Measurements from ENCODE around the gene MACROH2A1. TPM values are rescaled to one million over a fixed set of nuclear protein-coding genes. Genes with fewer than 3 reads are reported as not detected.

The MACROH2A1 gene
- total and polyA plus RNA-seq, 5 donors from 2014 or later, result 126 to 161 (median 140) TPM

DNA sequence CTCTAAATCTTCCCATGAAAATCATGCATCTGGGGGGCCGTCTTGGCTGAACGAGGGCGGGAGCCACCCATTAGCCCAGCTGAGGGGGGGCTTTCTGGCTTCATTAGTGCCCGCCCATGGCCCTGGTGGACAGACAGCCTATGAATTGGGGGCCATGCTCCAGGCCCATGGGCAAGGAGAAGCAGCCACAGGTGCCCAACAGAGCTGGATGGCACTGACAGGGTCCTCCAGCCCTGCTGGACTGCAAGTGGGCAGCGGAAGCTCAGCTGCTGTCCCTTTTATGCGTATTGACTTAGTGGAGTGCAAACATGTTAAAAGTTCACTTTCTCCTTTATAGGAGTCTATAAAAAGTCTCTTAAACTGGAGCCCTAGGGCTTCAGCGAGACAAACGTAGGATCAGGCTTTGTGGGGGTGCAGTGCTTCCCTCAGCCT is 75.3 kb downstream of the MACROH2A1 start:
- Histone ChIP-seq H3K27ac (ENCODE audit: insufficient read depth, low read length, poor library complexity, severe bottlenecking) (no peak overlapping the region), H3K4me3 (ENCODE audit: low read depth, low read length) (no peak overlapping the region), H3K36me3 (ENCODE audit: control insufficient read depth, insufficient read depth, low read length) (no peaks in the 10 kb centered on the region), H3K27me3 (ENCODE audit: control insufficient read depth, insufficient read depth, low read length) (no peaks in the 10 kb centered on the region), H3K9me3 (ENCODE audit: control insufficient read depth in 2 of 2, low read length in 2 of 2) (no peaks in the 10 kb centered on the region), H3K4me1 (ENCODE audit: control insufficient read depth, insufficient read depth, low read length, poor library complexity, severe bottlenecking) (peaks cover 15% of the 10 kb centered on the region)
- Mint-ChIP-seq H3K4me1 (peaks cover 6 to 21% (median 8%) of the 10 kb centered on the region in 4 donors), H3K36me3 (no peaks in the 10 kb centered on the region), H3K27me3 (no peaks in the 10 kb centered on the region), H3K27ac (peak overlapping the region in 1 of 3 donors; percentile 49), H3K9me3 (no peaks in the 10 kb centered on the region), H3K4me3 (peak overlapping the region in 1 of 4 donors; percentile 23)
- DNase-seq (no peak), ATAC-seq (ENCODE audit: low read depth in 2 of 2) (no peak)

DNA sequence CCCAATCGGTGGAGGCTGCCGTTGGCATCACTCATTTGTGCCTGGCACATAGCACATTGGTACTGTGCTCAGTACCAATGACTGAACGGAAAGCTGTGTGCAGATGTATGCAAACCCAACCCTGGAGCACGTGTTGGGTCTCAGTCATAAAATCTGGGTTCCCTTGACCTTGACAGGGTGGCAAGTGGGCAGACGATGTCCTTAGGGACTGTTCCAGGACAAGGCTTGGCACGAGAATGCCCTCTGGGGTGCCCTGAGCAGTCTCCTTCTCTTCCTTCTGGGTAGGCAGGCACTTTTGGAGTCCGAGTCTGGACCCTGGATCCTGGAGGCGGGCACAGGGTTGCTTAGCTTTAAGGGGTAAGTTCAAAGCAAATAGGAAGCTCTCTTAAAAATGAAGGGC is 75.8 kb downstream of the MACROH2A1 start:
- no peak overlapping the region for H3K27ac ChIP-seq (ENCODE audit: insufficient read depth, low read length, poor library complexity, severe bottlenecking)
- ATAC-seq (ENCODE audit: low read depth in 2 of 2), result no peak
- H3K27me3 ChIP-seq (ENCODE audit: control insufficient read depth, insufficient read depth, low read length), result no peaks in the 10 kb centered on the region
- no peaks in the 10 kb centered on the region for H3K36me3 ChIP-seq (ENCODE audit: control insufficient read depth, insufficient read depth, low read length)
- no peaks in the 10 kb centered on the region for H3K9me3 Mint-ChIP-seq
- no peak overlapping the region for H3K4me3 Mint-ChIP-seq
- no peaks in the 10 kb centered on the region for H3K9me3 ChIP-seq (ENCODE audit: control insufficient read depth in 2 of 2, low read length in 2 of 2)
- DNase-seq, result no peak
- H3K27me3 Mint-ChIP-seq, result no peaks in the 10 kb centered on the region
- peaks cover 15% of the 10 kb centered on the region for H3K4me1 ChIP-seq (ENCODE audit: control insufficient read depth, insufficient read depth, low read length, poor library complexity, severe bottlenecking)
- no peak overlapping the region for H3K4me3 ChIP-seq (ENCODE audit: low read depth, low read length)
- H3K4me1 Mint-ChIP-seq, result peaks cover 6 to 19% (median 8%) of the 10 kb centered on the region in 4 donors
- H3K27ac Mint-ChIP-seq, result peak overlapping the region in 1 of 3 donors; percentile 49
- H3K36me3 Mint-ChIP-seq, result no peaks in the 10 kb centered on the region

DNA sequence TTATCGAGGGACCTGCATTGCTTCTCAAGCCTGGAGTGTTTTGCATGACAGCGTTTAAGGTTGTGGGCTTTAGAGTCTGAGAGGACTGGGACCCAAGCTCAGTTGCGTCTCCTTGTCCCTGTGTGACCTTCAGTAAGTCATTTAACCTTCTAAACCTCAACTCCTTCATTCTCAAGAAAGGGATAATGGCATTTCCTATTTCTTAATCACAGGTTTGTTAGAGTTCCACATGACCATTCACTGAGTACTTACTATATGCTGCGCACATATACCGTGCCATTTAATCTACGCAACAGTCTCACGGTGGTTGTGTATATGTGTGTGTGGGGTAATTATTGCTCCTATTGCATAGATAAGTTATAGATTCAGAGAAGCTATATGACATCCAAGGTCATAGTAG is 76.3 kb downstream of the MACROH2A1 start:
- ATAC-seq (ENCODE audit: low read depth in 2 of 2), result no peak
- peaks cover 15% of the 10 kb centered on the region for H3K4me1 ChIP-seq (ENCODE audit: control insufficient read depth, insufficient read depth, low read length, poor library complexity, severe bottlenecking)
- H3K27ac Mint-ChIP-seq, result peak overlapping the region in 2 of 3 donors; percentile 49 to 72

DNA sequence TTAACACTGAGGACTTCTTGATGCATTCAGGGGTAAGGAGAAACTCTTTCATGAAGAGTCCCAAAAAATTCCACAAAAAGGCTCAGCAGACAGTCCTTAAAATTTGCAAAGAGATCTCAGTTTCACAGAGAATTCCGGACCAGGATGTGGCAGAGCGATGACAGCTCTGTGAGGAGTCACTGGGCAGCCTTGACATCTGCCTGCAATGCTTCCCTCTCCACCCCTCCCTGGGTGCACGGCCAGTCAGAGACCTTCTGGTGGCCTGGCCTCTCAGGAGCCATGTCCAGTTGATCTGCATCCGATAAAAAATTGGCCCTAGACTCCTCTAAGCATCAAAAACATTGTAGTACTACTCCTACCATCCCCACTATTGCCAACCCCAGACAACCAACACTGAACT is 76.8 kb downstream of the MACROH2A1 start:
- Histone ChIP-seq H3K4me1 (ENCODE audit: control insufficient read depth, insufficient read depth, low read length, poor library complexity, severe bottlenecking) (peaks cover 15% of the 10 kb centered on the region), H3K27ac (ENCODE audit: insufficient read depth, low read length, poor library complexity, severe bottlenecking) (no peak overlapping the region), H3K36me3 (ENCODE audit: control insufficient read depth, insufficient read depth, low read length) (no peaks in the 10 kb centered on the region), H3K27me3 (ENCODE audit: control insufficient read depth, insufficient read depth, low read length) (no peaks in the 10 kb centered on the region), H3K4me3 (ENCODE audit: low read depth, low read length) (no peak overlapping the region), H3K9me3 (ENCODE audit: control insufficient read depth in 2 of 2, low read length in 2 of 2) (no peaks in the 10 kb centered on the region)
- DNase-seq (no peak), ATAC-seq (ENCODE audit: low read depth in 2 of 2) (no peak)
- H3K9me3 Mint-ChIP-seq, result no peaks in the 10 kb centered on the region
- peaks cover 6 to 17% (median 7%) of the 10 kb centered on the region in 4 donors for H3K4me1 Mint-ChIP-seq
- H3K4me3 Mint-ChIP-seq, result no peak overlapping the region
- peak overlapping the region in 1 of 3 donors; percentile 72 for H3K27ac Mint-ChIP-seq
- no peaks in the 10 kb centered on the region for H3K27me3 Mint-ChIP-seq
- no peaks in the 10 kb centered on the region for H3K36me3 Mint-ChIP-seq

More for the DNA sequence above, 76.3 kb downstream of the MACROH2A1 start:
- Mint-ChIP-seq H3K4me1 (peaks cover 6 to 17% (median 7%) of the 10 kb centered on the region in 4 donors), H3K9me3 (no peaks in the 10 kb centered on the region), H3K4me3 (no peak overlapping the region), H3K36me3 (no peaks in the 10 kb centered on the region), H3K27me3 (no peaks in the 10 kb centered on the region)
- no peak for DNase-seq
- Histone ChIP-seq H3K27ac (ENCODE audit: insufficient read depth, low read length, poor library complexity, severe bottlenecking) (no peak overlapping the region), H3K9me3 (ENCODE audit: control insufficient read depth in 2 of 2, low read length in 2 of 2) (no peaks in the 10 kb centered on the region), H3K27me3 (ENCODE audit: control insufficient read depth, insufficient read depth, low read length) (no peaks in the 10 kb centered on the region), H3K4me3 (ENCODE audit: low read depth, low read length) (no peak overlapping the region), H3K36me3 (ENCODE audit: control insufficient read depth, insufficient read depth, low read length) (no peaks in the 10 kb centered on the region)

DNA sequence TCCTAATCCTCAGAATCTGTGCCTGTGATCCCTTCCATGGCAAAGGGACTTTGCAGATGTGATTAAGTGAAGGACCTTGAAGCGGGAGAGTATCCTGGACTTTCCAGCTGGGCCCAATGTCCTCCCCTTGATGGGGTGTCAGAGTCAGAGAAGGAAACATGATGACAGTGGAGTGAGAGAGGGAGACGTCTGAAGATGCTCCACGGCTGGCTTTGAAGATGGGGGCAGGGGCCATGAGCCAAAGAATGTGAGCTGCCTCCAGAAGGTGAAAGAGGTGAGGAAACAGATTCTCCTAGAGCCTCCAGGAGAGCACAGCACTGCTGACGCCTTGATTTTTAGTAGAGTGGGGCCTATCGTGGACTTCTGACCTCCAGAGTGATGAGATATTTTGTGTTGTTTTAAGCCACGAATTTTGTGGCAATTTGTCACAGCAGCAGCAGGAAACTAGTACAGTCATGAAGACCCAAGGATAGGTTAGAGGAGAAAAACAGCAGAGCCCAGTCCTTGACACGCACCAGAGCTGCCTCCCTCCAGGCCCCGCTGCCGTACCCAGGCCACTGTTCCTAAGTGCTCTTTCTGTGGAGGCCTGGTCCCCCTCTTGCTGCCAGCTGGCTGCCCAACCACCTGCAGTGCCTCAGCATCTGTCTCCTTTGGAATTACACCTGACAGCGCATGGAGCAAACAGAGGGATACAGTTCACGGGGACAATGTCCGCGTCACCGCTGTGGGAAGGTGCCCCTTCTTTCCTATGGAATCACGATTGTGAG is 78.1 kb downstream of the MACROH2A1 start:
- no peak for DNase-seq
- no peaks in the 10 kb centered on the region for H3K36me3 Mint-ChIP-seq
- Histone ChIP-seq H3K4me1 (ENCODE audit: control insufficient read depth, insufficient read depth, low read length, poor library complexity, severe bottlenecking) (peaks cover 11% of the 10 kb centered on the region), H3K36me3 (ENCODE audit: control insufficient read depth, insufficient read depth, low read length) (no peaks in the 10 kb centered on the region), H3K4me3 (ENCODE audit: low read depth, low read length) (no peak overlapping the region), H3K27ac (ENCODE audit: insufficient read depth, low read length, poor library complexity, severe bottlenecking) (no peak overlapping the region), H3K9me3 (ENCODE audit: control insufficient read depth in 2 of 2, low read length in 2 of 2) (no peaks in the 10 kb centered on the region), H3K27me3 (ENCODE audit: control insufficient read depth, insufficient read depth, low read length) (no peaks in the 10 kb centered on the region)
- peaks cover 6 to 13% (median 7%) of the 10 kb centered on the region in 4 donors for H3K4me1 Mint-ChIP-seq
- ATAC-seq (ENCODE audit: low read depth in 2 of 2), result no peak
- H3K27ac Mint-ChIP-seq, result peak overlapping the region in 1 of 3 donors; percentile 76
- no peak overlapping the region for H3K4me3 Mint-ChIP-seq
- H3K27me3 Mint-ChIP-seq, result no peaks in the 10 kb centered on the region
- H3K9me3 Mint-ChIP-seq, result no peaks in the 10 kb centered on the region

DNA sequence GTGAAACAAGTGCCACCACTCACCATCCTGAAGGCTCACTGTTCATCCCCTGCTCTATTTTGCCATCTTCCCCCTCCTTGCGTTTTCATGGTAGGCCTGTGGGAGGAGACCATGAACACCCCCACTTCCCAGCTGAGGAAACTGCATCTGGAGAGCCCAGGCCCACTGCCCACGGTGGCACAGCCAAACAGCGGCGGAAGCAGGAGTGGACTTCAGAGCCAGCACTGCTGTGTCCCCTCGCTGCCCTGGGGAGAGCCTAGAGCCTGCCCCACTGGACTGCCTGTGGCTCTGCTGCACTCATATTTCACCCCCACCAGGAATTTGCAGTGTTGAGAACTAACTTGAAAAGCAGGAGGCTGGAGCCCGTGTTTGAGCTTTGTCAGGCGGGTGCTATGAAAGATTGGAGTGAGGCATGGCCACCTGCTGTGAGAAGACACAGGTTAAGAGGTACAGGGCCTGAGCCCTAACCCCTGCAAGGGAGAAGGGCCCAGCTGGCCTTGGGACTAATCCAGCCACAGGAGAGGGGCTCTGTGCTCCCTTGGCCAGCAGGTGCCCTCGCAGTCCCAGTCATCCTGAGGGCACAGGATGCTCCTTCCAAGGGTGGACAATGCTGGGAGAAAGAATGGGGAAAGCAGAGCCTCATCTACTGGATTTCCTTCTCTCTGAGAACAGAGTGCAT is 79.0 kb downstream of the MACROH2A1 start:
- Mint-ChIP-seq H3K4me3 (no peak overlapping the region), H3K36me3 (no peaks in the 10 kb centered on the region), H3K27me3 (no peaks in the 10 kb centered on the region), H3K4me1 (peaks cover 0 to 5% (median 0%) of the 10 kb centered on the region in 4 donors), H3K9me3 (no peaks in the 10 kb centered on the region), H3K27ac (peak overlapping the region in 1 of 3 donors; percentile 76)
- ATAC-seq (ENCODE audit: low read depth in 2 of 2), result no peak
- no peaks in the 10 kb centered on the region for H3K36me3 ChIP-seq (ENCODE audit: control insufficient read depth, insufficient read depth, low read length)
- H3K4me1 ChIP-seq (ENCODE audit: control insufficient read depth, insufficient read depth, low read length, poor library complexity, severe bottlenecking), result peaks cover 3% of the 10 kb centered on the region
- no peak for DNase-seq
- H3K9me3 ChIP-seq (ENCODE audit: control insufficient read depth in 2 of 2, low read length in 2 of 2), result no peaks in the 10 kb centered on the region
- no peak overlapping the region for H3K4me3 ChIP-seq (ENCODE audit: low read depth, low read length)
- H3K27me3 ChIP-seq (ENCODE audit: control insufficient read depth, insufficient read depth, low read length), result no peaks in the 10 kb centered on the region
- H3K27ac ChIP-seq (ENCODE audit: insufficient read depth, low read length, poor library complexity, severe bottlenecking), result no peak overlapping the region

DNA sequence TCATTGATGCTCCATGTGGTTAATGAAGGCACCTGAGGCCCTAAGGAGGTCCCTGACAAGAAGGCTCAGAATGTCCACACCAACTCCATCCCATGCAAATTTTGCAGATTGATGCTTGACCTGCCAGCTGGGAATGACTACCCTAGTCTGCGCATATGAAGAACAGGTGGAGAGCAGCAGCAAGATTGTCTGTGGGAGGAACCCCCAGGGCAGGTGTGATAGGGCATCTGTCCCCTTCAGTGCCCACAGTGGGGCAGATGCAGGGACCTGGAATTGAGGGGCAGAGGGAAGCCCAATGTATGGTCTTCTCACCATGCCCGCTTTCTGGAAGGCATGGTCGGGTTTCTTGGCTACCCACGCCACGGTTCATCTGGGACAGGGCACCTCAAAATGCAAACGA is 79.6 kb downstream of the MACROH2A1 start:
- H3K9me3 Mint-ChIP-seq, result no peaks in the 10 kb centered on the region
- H3K4me1 Mint-ChIP-seq, result peaks cover 0 to 1% (median 0%) of the 10 kb centered on the region in 4 donors
- no peaks in the 10 kb centered on the region for H3K9me3 ChIP-seq (ENCODE audit: control insufficient read depth in 2 of 2, low read length in 2 of 2)
- H3K36me3 Mint-ChIP-seq, result no peaks in the 10 kb centered on the region
- no peaks in the 10 kb centered on the region for H3K27me3 ChIP-seq (ENCODE audit: control insufficient read depth, insufficient read depth, low read length)
- no peaks in the 10 kb centered on the region for H3K27me3 Mint-ChIP-seq
- no peaks in the 10 kb centered on the region for H3K36me3 ChIP-seq (ENCODE audit: control insufficient read depth, insufficient read depth, low read length)
- no peaks in the 10 kb centered on the region for H3K4me1 ChIP-seq (ENCODE audit: control insufficient read depth, insufficient read depth, low read length, poor library complexity, severe bottlenecking)
- H3K27ac Mint-ChIP-seq, result no peak overlapping the region
- no peak overlapping the region for H3K4me3 Mint-ChIP-seq
- no peak for DNase-seq
- H3K4me3 ChIP-seq (ENCODE audit: low read depth, low read length), result no peak overlapping the region
- no peak overlapping the region for H3K27ac ChIP-seq (ENCODE audit: insufficient read depth, low read length, poor library complexity, severe bottlenecking)
- ATAC-seq (ENCODE audit: low read depth in 2 of 2), result no peak
